GM10847 (cell line): ENCODE results near the gene GMPPA.

Source experiments
- POLR2A ChIP-seq: IDR thresholded peaks from 2 replicates; pipeline ENCODE4 v1.6.1; 2011; ENCODE audit not compliant: insufficient read length; ENCODE audit errors: extremely low read depth

Gene GMPPA

GRCh38 chr2:219464286-219465032, 34.2 kb upstream of the GMPPA start:
- TF ChIP-seq POLR2A = no peak

GRCh38 chr2:219465659-219466561, 32.8 kb upstream of the GMPPA start:
- no peak for TF ChIP-seq POLR2A

GRCh38 chr2:219466816-219467735, 31.6 kb upstream of the GMPPA start:
- no peak for TF ChIP-seq POLR2A

GRCh38 chr2:219467736-219468075, 31.0 kb upstream of the GMPPA start:
- TF ChIP-seq POLR2A = no peak

GRCh38 chr2:219468410-219469185, 30.1 kb upstream of the GMPPA start:
- TF ChIP-seq POLR2A = no peak

- no peak for TF ChIP-seq POLR2A
Measured at GRCh38 chr2:219469186-219469724, 29.4 kb upstream of the GMPPA start.

- TF ChIP-seq POLR2A = no peak
Measured at GRCh38 chr2:219470429-219470828, 28.3 kb upstream of the GMPPA start.

GRCh38 chr2:219471476-219472371, 27.0 kb upstream of the GMPPA start:
- no peak for TF ChIP-seq POLR2A

GRCh38 chr2:219472629-219473187, 26.0 kb upstream of the GMPPA start:
- no peak for TF ChIP-seq POLR2A

- TF ChIP-seq POLR2A = no peak
Measured at GRCh38 chr2:219473511-219473910, 25.2 kb upstream of the GMPPA start.

- no peak for TF ChIP-seq POLR2A
Measured at GRCh38 chr2:219474285-219475060, 24.2 kb upstream of the GMPPA start.

GRCh38 chr2:219475278-219475677, 23.4 kb upstream of the GMPPA start:
- TF ChIP-seq POLR2A = no peak
